Measurements from ENCODE around the gene CDKAL1. TPM values are rescaled to one million over a fixed set of nuclear protein-coding genes. Genes with fewer than 3 reads are reported as not detected.
"Not testable (repeated sequence)": the region's sequence is repeated elsewhere in the genome, so short reads cannot be mapped to it uniquely, and the experiment has no call there.

Gene CDKAL1
- total and polyA plus RNA-seq, 2 experiments from 2014 or later = 12.2 to 13.7 TPM

- Histone ChIP-seq H3K27ac (no peak overlapping the region), H3K36me3 (no peaks in the 10 kb centered on the region), H3K4me1 (ENCODE audit: low read depth) (no peaks in the 10 kb centered on the region), H3K9me3 (ENCODE audit: low read depth) (no peaks in the 10 kb centered on the region), H3K27me3 (no peaks in the 10 kb centered on the region), H3K4me3 (no peak overlapping the region)
- DNase-seq (ENCODE audit: low read depth in 1 of 2, low spot score in 1 of 2) = no peak
- no peak for TF ChIP-seq CTCF (IDR thresholded peaks at IDR 0.05; ENCODE audit: low read depth, low read length)
Observed at GRCh38 chr6:20640181-20640580, 105.9 kb downstream of the CDKAL1 start.

- H3K4me3 ChIP-seq = no peak overlapping the region
- TF ChIP-seq CTCF (IDR thresholded peaks at IDR 0.05; ENCODE audit: low read depth, low read length) = no peak
- DNase-seq (ENCODE audit: low read depth in 1 of 2, low spot score in 1 of 2) = no peak
- no peak overlapping the region for H3K27ac ChIP-seq
- H3K9me3 ChIP-seq (ENCODE audit: low read depth) = no peaks in the 10 kb centered on the region
- H3K27me3 ChIP-seq = no peaks in the 10 kb centered on the region
- H3K4me1 ChIP-seq (ENCODE audit: low read depth) = no peaks in the 10 kb centered on the region
- no peaks in the 10 kb centered on the region for H3K36me3 ChIP-seq
Observed at GRCh38 chr6:20642441-20642840, 108.2 kb downstream of the CDKAL1 start.

GRCh38 chr6:20644667-20645370 lies 110.6 kb downstream of the CDKAL1 start:
- no peaks in the 10 kb centered on the region for H3K9me3 ChIP-seq (ENCODE audit: low read depth)
- no peak overlapping the region for H3K27ac ChIP-seq
- H3K4me3 ChIP-seq = no peak overlapping the region
- peak in 1 of 2 donors; percentile 27 for DNase-seq (ENCODE audit: low read depth in 1 of 2, low spot score in 1 of 2)
- no peaks in the 10 kb centered on the region for H3K27me3 ChIP-seq
- TF ChIP-seq CTCF (IDR thresholded peaks at IDR 0.05; ENCODE audit: low read depth, low read length) = no peak
- no peaks in the 10 kb centered on the region for H3K36me3 ChIP-seq
- no peaks in the 10 kb centered on the region for H3K4me1 ChIP-seq (ENCODE audit: low read depth)

- H3K27ac ChIP-seq; H3K27me3 ChIP-seq; H3K36me3 ChIP-seq; DNase-seq (ENCODE audit: low read depth in 1 of 2, low spot score in 1 of 2); H3K9me3 ChIP-seq (ENCODE audit: low read depth); H3K4me3 ChIP-seq; H3K4me1 ChIP-seq (ENCODE audit: low read depth): not testable (repeated sequence)
Observed at GRCh38 chr6:20645572-20645971, 111.3 kb downstream of the CDKAL1 start.

GRCh38 chr6:20647585-20647984 lies 113.3 kb downstream of the CDKAL1 start:
- TF ChIP-seq CTCF (IDR thresholded peaks at IDR 0.05; ENCODE audit: low read depth, low read length) = no peak
- DNase-seq (ENCODE audit: low read depth in 1 of 2, low spot score in 1 of 2) = no peak
- Histone ChIP-seq H3K9me3 (ENCODE audit: low read depth) (no peaks in the 10 kb centered on the region), H3K4me3 (no peak overlapping the region), H3K36me3 (no peaks in the 10 kb centered on the region), H3K27ac (no peak overlapping the region), H3K27me3 (no peaks in the 10 kb centered on the region), H3K4me1 (ENCODE audit: low read depth) (no peaks in the 10 kb centered on the region)

- DNase-seq (ENCODE audit: low read depth in 1 of 2, low spot score in 1 of 2); H3K4me1 ChIP-seq (ENCODE audit: low read depth); H3K36me3 ChIP-seq; H3K9me3 ChIP-seq (ENCODE audit: low read depth); H3K27me3 ChIP-seq; H3K27ac ChIP-seq; H3K4me3 ChIP-seq: not testable (repeated sequence)
Observed at GRCh38 chr6:20649696-20650470, 115.6 kb downstream of the CDKAL1 start.

Measured in cardiac muscle cell (in vitro differentiated cells and primary cell).